HL-60 (cell line): ENCODE data around the gene UQCC3.

Experiments used
- DNase-seq, 2 experiments: peaks; one replicate each; pipeline ENCODE4 v3.0.0-alpha.2; 2010 to 2020; ENCODE audit warnings: low read depth in 1 of 2, low spot score in 1 of 2
- H3K27ac ChIP-seq: fragments of 250-450 bp; sonication (Bioruptor Pico); replicated peaks from 2 replicates; pipeline ENCODE4 v1.5.1; 2020; ENCODE audit warnings: mild to moderate bottlenecking, moderate library complexity
- H3K27me3 ChIP-seq: fragments of 250-450 bp; sonication (Bioruptor Pico); 2 replicates; pipeline ENCODE4 v1.5.1; 2021; ENCODE audit warnings: mild to moderate bottlenecking, moderate library complexity; ENCODE audit not compliant: insufficient read depth, poor library complexity, severe bottlenecking
- H3K4me3 ChIP-seq: replicated peaks from 2 replicates; pipeline ENCODE4 v1.5.1; 2011; ENCODE audit warnings: mild to moderate bottlenecking, control low read depth, low read length; ENCODE audit not compliant: insufficient read depth
- CTCF ChIP-seq: IDR thresholded peaks from one replicate; pipeline ENCODE4 v1.5.1; 2011; ENCODE audit warnings: low read length, control low read depth, inconsistent platforms; ENCODE audit not compliant: insufficient read depth
- GABPA ChIP-seq: IDR thresholded peaks from 2 replicates; pipeline ENCODE4 v1.6.1; 2012; ENCODE audit warnings: low read depth
- POLR2AphosphoS5 ChIP-seq: IDR thresholded peaks from 2 replicates; pipeline ENCODE4 v1.6.1; 2012; ENCODE audit warnings: low read depth
- REST ChIP-seq: IDR thresholded peaks from 2 replicates; pipeline ENCODE4 v1.6.1; 2012; ENCODE audit warnings: low read depth; ENCODE audit not compliant: insufficient replicate concordance
- SPI1 ChIP-seq: IDR thresholded peaks from 2 replicates; pipeline ENCODE4 v1.6.1; 2012; ENCODE audit warnings: low read depth, mild to moderate bottlenecking, borderline replicate concordance

UQCC3 gene

GRCh38 chr11:62645946-62646824 lies 25.3 kb upstream of the UQCC3 start, which contains the start of gene GANAB:
Gene GANAB (minus strand): TSS chr11:62646613. CDS start chr11:62646599, 14 bp downstream.
- DNase-seq: peak; percentile 97 to 100
- H3K27ac ChIP-seq: peak within 1 kb of the TSS; percentile 95
- H3K27me3 ChIP-seq: no peaks in the 10 kb centered on the region
- peak within 1 kb of the TSS; percentile 51 for H3K4me3 ChIP-seq
- TF ChIP-seq CTCF (no peak), GABPA (peak; percentile 48; the same call in 1 of the 2 replicates), SPI1 (no peak), REST (peak; percentile 56), POLR2AphosphoS5 (peak; percentile 91)

GRCh38 chr11:62646825-62647608 lies 24.5 kb upstream of the UQCC3 start:
- DNase-seq: no peak
- no peak overlapping the region for H3K4me3 ChIP-seq
- H3K27ac ChIP-seq: no peak overlapping the region
- TF ChIP-seq POLR2AphosphoS5 (no peak), SPI1 (no peak), CTCF (no peak), GABPA (no peak), REST (no peak)
- no peaks in the 10 kb centered on the region for H3K27me3 ChIP-seq

- H3K27me3 ChIP-seq: no peaks in the 10 kb centered on the region
- no peak overlapping the region for H3K27ac ChIP-seq
- peak; percentile 26 for TF ChIP-seq POLR2AphosphoS5
- no peak for TF ChIP-seq SPI1
- DNase-seq: no peak
- no peak overlapping the region for H3K4me3 ChIP-seq
These were observed 23.9 kb upstream of the UQCC3 start for GRCh38 chr11:62647609-62648005.
